HFFc6 (cell line): Measurements from ENCODE around the gene ELP2. TPM values are rescaled to one million over a fixed set of nuclear protein-coding genes. Genes with fewer than 3 reads are reported as not detected.

Experiments
- DNase-seq: peaks from one replicate; pipeline ENCODE4 v3.0.0-alpha.2; 2018
- H3K27ac Mint-ChIP-seq: 2 replicates; pipeline ENCODE4 v1.8.0; 2020; ENCODE audit warnings: mild to moderate bottlenecking, mixed read lengths
- H3K27me3 Mint-ChIP-seq: 2 replicates; pipeline ENCODE4 v1.8.0; 2021; ENCODE audit warnings: mild to moderate bottlenecking, moderate library complexity, mixed read lengths; ENCODE audit not compliant: insufficient read depth
- H3K36me3 Mint-ChIP-seq: 2 replicates; pipeline ENCODE4 v1.8.0; 2021; ENCODE audit warnings: low read depth, mixed read lengths
- H3K4me1 Mint-ChIP-seq: 2 replicates; pipeline ENCODE4 v1.8.0; 2020; ENCODE audit warnings: low read depth, mixed read lengths
- H3K4me3 Mint-ChIP-seq: 2 replicates; pipeline ENCODE4 v1.8.0; 2020; ENCODE audit warnings: mild to moderate bottlenecking, moderate library complexity, mixed read lengths
- H3K9me3 Mint-ChIP-seq: 2 replicates; pipeline ENCODE4 v1.8.0; 2020; ENCODE audit warnings: mild to moderate bottlenecking, mixed read lengths
- CTCF ChIP-seq: fragments of 200-600 bp; sonication (generic); IDR thresholded peaks from 2 replicates; pipeline ENCODE4 v1.5.0; 2021; ENCODE audit warnings: antibody characterized with exemption, mild to moderate bottlenecking
- total RNA-seq, 6 experiments: library from RNA; stranded (reverse); fragmentation: NEBNext Ultra II Directional; extraction: Animal tissue kit (Norgen Biotek cat#: 25700); gene quantifications; 2 replicates in 1 of 6; 3 replicates in 5 of 6; pipeline ENCODE4 v1.2.3, GENCODE V29; 2021

The ELP2 gene
- total RNA-seq, 6 experiments from 2014 or later = 76.2 to 99.7 (median 82.3) TPM

GRCh38 chr18:36099311-36099710, 30.4 kb upstream of the ELP2 start:
- peaks cover 23% of the 10 kb centered on the region for H3K4me1 Mint-ChIP-seq
- H3K36me3 Mint-ChIP-seq = peaks cover 6% of the 10 kb centered on the region; the same call in 1 of the 2 replicates
- no peak overlapping the region for H3K4me3 Mint-ChIP-seq
- H3K27ac Mint-ChIP-seq = no peak overlapping the region
- TF ChIP-seq CTCF = no peak
- H3K27me3 Mint-ChIP-seq = no peaks in the 10 kb centered on the region
- DNase-seq = no peak
- H3K9me3 Mint-ChIP-seq = peaks cover 21% of the 10 kb centered on the region

GRCh38 chr18:36101943-36102342, 27.8 kb upstream of the ELP2 start:
- peaks cover 21% of the 10 kb centered on the region for H3K9me3 Mint-ChIP-seq
- no peak overlapping the region for H3K27ac Mint-ChIP-seq
- H3K4me1 Mint-ChIP-seq = peaks cover 22% of the 10 kb centered on the region
- no peak for DNase-seq
- H3K36me3 Mint-ChIP-seq = peaks cover 6% of the 10 kb centered on the region; the same call in 1 of the 2 replicates
- TF ChIP-seq CTCF = no peak
- H3K27me3 Mint-ChIP-seq = no peaks in the 10 kb centered on the region
- no peak overlapping the region for H3K4me3 Mint-ChIP-seq

- Mint-ChIP-seq H3K36me3 (peaks cover 10% of the 10 kb centered on the region; the same call in 1 of the 2 replicates), H3K27me3 (no peaks in the 10 kb centered on the region), H3K27ac (no peak overlapping the region), H3K4me3 (no peak overlapping the region), H3K4me1 (peaks cover 16% of the 10 kb centered on the region), H3K9me3 (peaks cover 21% of the 10 kb centered on the region)
- no peak for TF ChIP-seq CTCF
- no peak for DNase-seq
Measured at GRCh38 chr18:36104749-36105148, 24.9 kb upstream of the ELP2 start.

- Mint-ChIP-seq H3K9me3 (peaks cover 14% of the 10 kb centered on the region), H3K27ac (no peak overlapping the region), H3K36me3 (peaks cover 18% of the 10 kb centered on the region), H3K4me1 (peaks cover 16% of the 10 kb centered on the region), H3K4me3 (no peak overlapping the region), H3K27me3 (no peaks in the 10 kb centered on the region)
- no peak for DNase-seq
- no peak for TF ChIP-seq CTCF
Measured at GRCh38 chr18:36107477-36107876, 22.2 kb upstream of the ELP2 start.

GRCh38 chr18:36108196-36108595, 21.5 kb upstream of the ELP2 start:
- Mint-ChIP-seq H3K4me1 (peaks cover 12% of the 10 kb centered on the region), H3K27me3 (no peaks in the 10 kb centered on the region), H3K27ac (no peak overlapping the region), H3K4me3 (no peak overlapping the region), H3K9me3 (peaks cover 7% of the 10 kb centered on the region; the same call in 1 of the 2 replicates), H3K36me3 (peaks cover 17% of the 10 kb centered on the region)
- no peak for DNase-seq
- no peak for TF ChIP-seq CTCF

- Mint-ChIP-seq H3K4me3 (no peak overlapping the region), H3K27me3 (no peaks in the 10 kb centered on the region), H3K4me1 (peaks cover 8% of the 10 kb centered on the region), H3K27ac (no peak overlapping the region), H3K36me3 (peaks cover 15% of the 10 kb centered on the region), H3K9me3 (0 out of 2 replicates have a peak, but pooled peaks cover 3% of the 10 kb centered on the region)
- no peak for DNase-seq
- no peak for TF ChIP-seq CTCF
Measured at GRCh38 chr18:36108601-36109000, 21.1 kb upstream of the ELP2 start.
